ENCODE measurements around the gene ECSCR.

GRCh38 chr5:139475865-139476617 lies 13.5 kb upstream of the ECSCR start:
- TF ChIP-seq POLR2AphosphoS5 (IDR thresholded peaks at IDR 0.05; ENCODE audit: low read depth, low read length) (no peak), POLR2A (IDR thresholded peaks at IDR 0.05; ENCODE audit: low read depth, low read length) (no peak)
